ENCODE results near the gene CCDC85C.

CCDC85C gene

GRCh38 chr14:99535908-99536778 is 67.9 kb downstream of the CCDC85C start:
- DNase-seq: no peak

DNA sequence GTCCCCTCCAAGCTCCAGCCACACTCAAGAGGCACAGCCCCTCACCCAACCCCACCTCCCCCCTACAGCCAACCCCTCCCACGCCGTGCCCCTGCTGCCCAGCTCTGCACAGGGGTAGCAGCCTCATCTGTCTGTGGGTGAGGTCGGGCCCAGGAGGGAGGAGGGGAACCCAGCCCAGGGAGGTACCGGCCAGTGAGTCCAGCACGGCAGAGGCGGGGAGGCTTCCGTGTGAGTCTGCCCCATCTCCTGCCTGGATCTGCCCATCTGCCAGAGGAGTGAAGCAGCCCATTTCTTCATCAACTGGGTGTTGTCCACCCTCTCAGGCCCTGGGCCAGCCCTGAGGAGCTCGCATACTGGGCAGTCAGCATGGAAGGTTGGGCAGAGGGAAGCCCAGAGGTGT is 68.6 kb downstream of the CCDC85C start:
- no peak for DNase-seq

DNA sequence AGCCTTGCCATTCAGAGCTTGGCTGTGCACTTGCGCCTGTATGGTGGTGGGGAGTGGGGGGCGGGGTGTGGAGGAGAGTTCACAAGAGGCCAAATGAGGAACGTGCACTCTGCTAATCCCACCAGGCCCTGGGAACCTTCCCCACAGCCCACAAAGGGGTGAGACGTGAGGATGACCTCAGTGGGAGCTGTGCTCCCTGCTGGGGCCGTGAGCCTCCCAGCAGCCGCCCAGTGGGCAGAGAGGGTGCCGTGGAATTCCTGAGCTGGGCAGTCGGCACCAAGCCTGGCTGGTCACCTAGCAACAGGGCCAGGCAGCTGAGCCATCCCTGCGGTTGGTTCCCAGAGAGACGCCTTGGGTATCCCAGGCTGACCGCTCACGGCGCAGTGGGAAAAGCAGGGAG is 69.1 kb downstream of the CCDC85C start:
- DNase-seq: no peak

GRCh38 chr14:99534333-99534732 is 69.7 kb downstream of the CCDC85C start:
- DNase-seq: no peak

GRCh38 chr14:99532310-99532709 is 71.7 kb downstream of the CCDC85C start:
- DNase-seq: no peak

GRCh38 chr14:99531251-99532096 is 72.5 kb downstream of the CCDC85C start:
- DNase-seq: no peak

GRCh38 chr14:99530407-99531155 is 73.4 kb downstream of the CCDC85C start:
- no peak for DNase-seq

- no peak for DNase-seq
Measured at GRCh38 chr14:99529899-99530298, 74.1 kb downstream of the CCDC85C start.

DNA sequence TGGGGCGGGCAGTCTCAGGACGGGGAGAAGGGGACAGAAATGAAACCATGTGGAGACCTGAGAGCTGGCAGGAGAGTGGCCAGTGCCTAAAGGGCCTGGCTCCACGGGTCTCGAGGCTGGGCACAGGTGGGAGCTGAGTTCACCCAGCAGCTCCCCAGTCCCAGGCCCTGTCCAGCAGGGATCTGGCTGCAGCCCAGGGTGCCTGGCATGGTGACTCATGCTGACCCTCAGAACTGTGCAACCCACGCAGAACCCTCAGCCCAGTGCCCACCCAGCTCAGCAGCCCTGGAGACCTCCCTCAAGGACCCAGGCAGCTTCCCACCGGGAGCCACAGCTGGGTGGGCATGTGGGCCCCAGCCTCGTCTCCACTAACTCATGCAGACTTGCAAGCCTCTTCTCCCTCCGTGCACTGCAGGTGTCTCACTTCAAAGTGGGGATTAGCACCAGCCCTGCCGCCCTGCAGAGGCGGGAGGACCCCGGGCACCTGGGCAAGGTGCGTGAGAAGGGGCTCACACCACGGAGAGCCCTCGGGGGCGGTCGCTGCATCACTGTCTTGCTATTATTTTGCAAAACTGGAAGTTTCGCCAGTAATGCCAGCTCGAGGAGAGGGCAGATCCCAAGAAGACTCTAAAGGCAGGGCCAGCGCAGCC is 76.5 kb downstream of the CCDC85C start:
- no peak for DNase-seq

- DNase-seq: no peak
Measured at GRCh38 chr14:99527026-99527425, 77.0 kb downstream of the CCDC85C start.

DNA sequence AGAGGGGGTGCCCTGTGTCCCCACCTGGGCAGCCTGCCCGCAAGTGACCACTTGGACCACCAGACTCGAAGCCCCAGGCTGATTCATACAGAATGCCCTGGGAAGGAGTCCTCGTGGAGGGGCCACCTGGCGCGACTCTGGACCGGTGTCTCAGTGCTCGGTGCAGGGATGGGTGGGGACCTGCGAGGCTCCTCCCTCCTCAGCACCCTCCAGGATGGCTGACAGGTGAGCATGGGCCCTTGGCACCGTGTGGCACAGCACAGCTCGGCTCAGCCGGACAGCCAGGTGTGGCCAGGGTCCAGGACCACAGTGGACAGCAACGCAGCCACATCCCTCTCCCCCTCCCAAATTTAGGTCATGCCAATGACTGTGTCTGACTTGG is 78.3 kb downstream of the CCDC85C start:
- no peak for DNase-seq

DNA sequence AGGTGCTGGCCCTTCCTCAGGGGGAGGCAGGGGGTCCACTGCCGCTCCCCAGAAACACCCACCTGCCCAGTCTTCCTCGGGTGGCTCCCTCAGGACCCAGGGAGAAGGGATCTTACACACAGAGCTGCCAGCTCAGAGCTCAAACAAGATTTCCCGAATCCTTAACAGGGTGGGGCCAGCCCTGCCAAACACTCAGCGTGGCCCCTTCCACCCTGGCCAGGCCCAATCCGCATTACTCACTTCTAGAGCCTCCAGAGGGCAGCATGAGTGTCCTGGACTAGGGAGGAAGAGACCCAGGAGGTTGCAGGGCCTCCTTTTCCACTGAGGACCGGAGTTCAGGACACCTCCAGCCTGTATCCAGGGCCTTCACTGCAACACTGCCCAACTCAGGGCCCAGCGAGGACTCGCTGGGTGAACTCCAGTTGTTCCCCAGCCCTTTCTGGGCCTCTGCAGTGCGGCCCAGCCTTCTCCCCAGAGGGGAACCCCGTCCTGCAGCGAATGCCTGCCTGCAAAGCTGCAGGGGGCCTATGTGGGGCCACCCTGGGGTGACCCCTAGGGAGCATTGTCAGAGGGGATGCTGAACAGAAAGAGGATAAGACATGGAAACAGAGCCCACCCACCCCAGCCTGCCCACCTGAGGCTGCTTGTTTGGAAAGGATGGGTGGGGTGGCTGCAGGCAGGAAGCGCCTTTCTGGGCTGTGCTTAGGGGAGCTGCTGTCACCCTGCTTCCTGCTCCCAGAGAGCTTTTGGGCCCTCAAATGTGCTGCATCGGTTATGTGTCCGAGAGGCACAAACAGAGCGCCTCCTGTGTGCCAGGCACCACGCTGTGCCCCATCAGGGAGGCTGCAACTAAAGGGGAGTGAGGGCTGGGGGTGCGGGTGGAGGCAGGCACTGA is 79.0 kb downstream of the CCDC85C start:
- no peak for DNase-seq

DNA sequence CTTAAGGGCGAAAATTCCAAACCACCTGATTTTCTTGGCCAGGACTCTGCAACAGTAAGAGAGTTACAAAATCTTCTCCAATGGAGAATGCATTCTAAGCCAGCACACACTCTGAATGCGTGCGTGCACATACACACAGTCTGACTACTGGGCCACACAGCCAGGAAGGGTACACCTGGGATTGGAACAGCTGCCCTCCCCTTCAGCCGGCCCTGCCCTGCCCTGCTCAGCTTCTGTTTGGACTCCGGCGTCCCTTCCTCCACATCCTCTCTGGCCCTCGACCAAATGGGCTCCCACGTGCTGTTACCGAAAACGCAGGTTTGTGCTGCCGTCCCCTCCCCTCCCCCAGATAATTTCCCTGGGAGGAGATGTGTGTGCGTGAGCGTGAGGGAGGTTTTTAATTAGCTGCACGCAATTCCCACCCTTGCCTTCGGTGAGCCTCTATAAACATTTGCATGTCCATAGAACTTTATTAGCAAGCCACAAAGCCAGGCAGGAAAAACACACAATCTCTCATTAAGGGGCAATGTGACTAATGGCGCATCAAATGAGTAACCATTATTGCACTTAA is 79.8 kb downstream of the CCDC85C start:
- DNase-seq: no peak

GRCh38 chr14:99523704-99524055 is 80.3 kb downstream of the CCDC85C start:
- DNase-seq: no peak

GRCh38 chr14:99522934-99523703 is 80.9 kb downstream of the CCDC85C start:
- DNase-seq: no peak

- DNase-seq: peak; percentile 10
Measured at GRCh38 chr14:99522457-99522891, 81.5 kb downstream of the CCDC85C start.

DNA sequence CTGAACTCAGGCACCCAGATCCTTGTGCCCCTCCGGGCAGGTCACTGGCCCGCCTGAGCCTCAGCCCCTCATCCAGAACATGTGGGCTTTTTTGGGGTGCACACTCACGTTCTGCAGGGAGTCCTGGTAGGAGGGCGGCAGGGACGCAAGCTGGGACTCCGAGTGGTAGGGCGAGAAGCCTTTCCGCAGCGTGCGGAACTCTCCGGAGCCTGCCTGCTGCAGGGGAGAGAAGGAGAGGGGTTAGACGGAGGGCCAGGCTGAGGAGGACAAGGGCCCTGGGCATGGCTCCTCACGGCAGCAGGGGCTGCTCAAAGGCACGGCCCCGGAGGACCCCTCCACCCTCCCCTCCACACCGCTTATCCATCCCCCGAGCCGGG is 82.0 kb downstream of the CCDC85C start:
- DNase-seq: no peak

DNA sequence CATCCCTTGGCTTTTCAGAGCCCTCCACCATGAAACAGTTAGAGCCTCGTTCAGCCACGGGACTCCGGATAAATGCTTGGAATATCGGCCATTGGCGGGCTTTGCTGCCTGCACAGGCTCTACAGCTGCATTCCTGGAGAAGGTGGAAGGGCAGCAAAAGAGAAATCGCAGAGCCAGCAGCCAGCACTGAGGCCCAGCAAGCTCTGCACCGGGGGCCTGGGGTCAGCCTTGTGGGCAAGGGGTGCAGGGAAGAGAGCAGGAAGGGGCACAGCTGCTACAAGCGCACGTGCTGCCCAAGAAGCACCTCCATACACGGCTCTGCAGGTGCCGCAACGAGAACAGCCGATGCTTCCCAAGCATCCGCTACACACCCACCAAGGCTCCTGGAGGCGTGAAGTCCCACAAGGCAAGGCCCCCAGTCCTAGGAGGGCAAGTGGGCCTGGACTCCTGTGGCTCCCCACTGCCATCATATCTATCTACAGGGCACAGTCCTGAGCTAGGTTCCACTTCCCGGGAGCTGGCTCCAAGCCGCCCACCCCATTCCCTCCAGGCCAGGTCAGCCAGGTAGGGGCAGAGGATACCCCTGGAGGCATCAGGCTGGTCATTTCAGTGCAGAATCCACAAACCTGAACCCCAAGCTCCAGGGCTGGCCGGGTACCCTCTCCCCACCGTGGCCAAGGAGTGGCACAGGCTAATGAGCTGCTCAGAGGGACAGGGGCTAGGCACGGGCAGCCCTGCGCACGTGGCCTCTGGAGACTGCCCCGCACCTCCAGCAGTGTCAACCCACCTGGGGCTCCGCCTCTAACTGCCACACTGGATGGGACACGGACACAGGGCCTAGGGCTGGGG is 82.6 kb downstream of the CCDC85C start:
- DNase-seq: no peak

DNA sequence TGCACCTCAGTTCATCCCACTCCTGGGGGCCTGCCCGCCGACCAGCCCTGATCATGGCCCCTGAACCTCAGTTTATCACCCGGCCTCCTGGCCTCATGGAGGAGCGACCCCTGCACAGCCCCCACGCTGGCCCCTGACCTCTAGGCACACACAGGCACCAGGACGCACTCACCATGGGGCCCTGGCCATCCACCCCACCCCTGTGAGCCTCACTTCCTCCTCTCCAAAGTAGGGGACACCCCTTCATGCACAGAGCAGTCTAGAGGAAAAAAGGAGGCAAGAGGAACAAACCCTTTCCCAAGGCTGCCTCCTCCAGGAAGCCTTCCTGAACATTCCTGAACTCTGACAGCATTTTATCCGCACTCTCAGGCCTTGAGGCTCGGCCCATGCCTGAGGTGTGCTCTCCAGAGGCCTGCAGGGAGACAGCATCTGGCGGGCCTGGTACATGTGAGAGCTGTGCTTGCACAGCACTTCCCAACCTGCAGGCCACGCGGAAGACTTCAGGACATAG is 83.4 kb downstream of the CCDC85C start:
- no peak for DNase-seq

Measured in NCI-H2171 (cell line).